ENCODE measurements around the gene EIF4A3.

GRCh38 chr17:80102664-80103448 lies 44.1 kb downstream of the EIF4A3 start:
- TF ChIP-seq CTCF (conservative IDR thresholded peaks at IDR 0.05; ENCODE audit: low read depth, low read length) (no peak), EZH2 (IDR thresholded peaks at IDR 0.05; ENCODE audit: borderline replicate concordance, low read depth, low read length, poor library complexity, severe bottlenecking) (no peak)
